Measurements from ENCODE around the gene PIK3R4. TPM values are rescaled to one million over a fixed set of nuclear protein-coding genes. Genes with fewer than 3 reads are reported as not detected.

Gene PIK3R4
- total RNA-seq, 1 experiment from 2014 or later, result 21.5 TPM

GRCh38 chr3:130786306-130786705 is 39.7 kb upstream of the PIK3R4 start:
- H3F3A ChIP-seq (ENCODE audit: low read length, unreplicated experiment), result no peaks in the 10 kb centered on the region
- TF ChIP-seq CTCF (conservative IDR thresholded peaks at IDR 0.05; ENCODE audit: low read depth, low read length) (no peak), EZH2phosphoT487 (IDR thresholded peaks at IDR 0.05; ENCODE audit: borderline replicate concordance, low read length) (no peak), EZH2 (IDR thresholded peaks at IDR 0.05; ENCODE audit: low read length, unreplicated experiment) (no peak)
- DNase-seq, result no peak
- H3K4me2 ChIP-seq (ENCODE audit: low read length), result no peak overlapping the region
- ChIA-PET POLR2A (ENCODE audit: unreplicated experiment) (no interaction called here), CTCF (no interaction called here)
- no peak overlapping the region for H3K4me3 ChIP-seq (ENCODE audit: low read length)
- H4K20me1 ChIP-seq (ENCODE audit: low read length), result no peaks in the 10 kb centered on the region
- BruUV-seq (replicated peaks), result no TSS peak
- H3K9ac ChIP-seq (ENCODE audit: low read length), result no peak overlapping the region
- no peak overlapping the region for H2AFZ ChIP-seq (ENCODE audit: low read length)
- no peaks in the 10 kb centered on the region for H3K27me3 ChIP-seq (ENCODE audit: low read length)
- H3K9me2 ChIP-seq (replicated peaks; ENCODE audit: low read length), result no peaks in the 10 kb centered on the region
- intact Hi-C loops (cut with micrococcal nuclease), result no loop called here
- H3K79me2 ChIP-seq (ENCODE audit: low read length), result no peaks in the 10 kb centered on the region
- no peak overlapping the region for H3K27ac ChIP-seq (ENCODE audit: low read length)
- no peaks in the 10 kb centered on the region for H3K9me3 ChIP-seq (ENCODE audit: low read length)
- H3K4me1 ChIP-seq (ENCODE audit: insufficient read depth, low read length), result no peaks in the 10 kb centered on the region
- H3K36me3 ChIP-seq (ENCODE audit: low read depth, low read length), result no peaks in the 10 kb centered on the region
- no peak for ATAC-seq

DNA sequence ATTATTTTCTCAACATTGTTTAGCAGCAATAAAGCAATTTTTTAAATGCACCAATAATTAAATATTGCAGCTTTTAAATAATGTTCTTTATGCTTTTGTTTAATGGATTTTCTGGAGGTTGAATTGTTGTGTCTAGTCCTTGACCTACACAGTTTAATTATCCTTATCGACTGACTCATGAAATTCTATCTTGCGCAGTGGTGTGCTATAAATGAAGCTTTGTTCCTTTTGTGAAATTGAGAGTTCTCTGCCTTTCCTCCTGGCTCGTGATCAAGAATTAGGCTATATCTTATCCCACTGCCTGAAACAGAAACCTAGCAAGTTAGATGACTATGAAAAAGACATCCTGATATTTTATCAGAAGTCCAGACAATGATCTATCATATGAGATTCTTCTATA is 37.0 kb upstream of the PIK3R4 start:
- H3K9ac ChIP-seq (ENCODE audit: low read length), result no peak overlapping the region
- intact Hi-C loops (cut with micrococcal nuclease), result no loop called here
- H2AFZ ChIP-seq (ENCODE audit: low read length), result no peak overlapping the region
- no TSS peak for BruUV-seq (replicated peaks)
- H3K27ac ChIP-seq (ENCODE audit: low read length), result no peak overlapping the region
- H3F3A ChIP-seq (ENCODE audit: low read length, unreplicated experiment), result no peaks in the 10 kb centered on the region
- no peak overlapping the region for H3K4me2 ChIP-seq (ENCODE audit: low read length)
- H3K9me2 ChIP-seq (replicated peaks; ENCODE audit: low read length), result no peaks in the 10 kb centered on the region
- H3K79me2 ChIP-seq (ENCODE audit: low read length), result no peaks in the 10 kb centered on the region
- no peaks in the 10 kb centered on the region for H3K9me3 ChIP-seq (ENCODE audit: low read length)
- DNase-seq (peak; percentile 5), ATAC-seq (peak; percentile 20; the same call in 1 of the 2 replicates)
- no peaks in the 10 kb centered on the region for H4K20me1 ChIP-seq (ENCODE audit: low read length)
- no peak overlapping the region for H3K4me3 ChIP-seq (ENCODE audit: low read length)
- TF ChIP-seq EZH2 (IDR thresholded peaks at IDR 0.05; ENCODE audit: low read length, unreplicated experiment) (no peak), CTCF (conservative IDR thresholded peaks at IDR 0.05; ENCODE audit: low read depth, low read length) (no peak), EZH2phosphoT487 (IDR thresholded peaks at IDR 0.05; ENCODE audit: borderline replicate concordance, low read length) (no peak)
- ChIA-PET CTCF (no interaction called here), POLR2A (ENCODE audit: unreplicated experiment) (no interaction called here)
- H3K4me1 ChIP-seq (ENCODE audit: insufficient read depth, low read length), result no peaks in the 10 kb centered on the region
- no peaks in the 10 kb centered on the region for H3K36me3 ChIP-seq (ENCODE audit: low read depth, low read length)
- H3K27me3 ChIP-seq (ENCODE audit: low read length), result no peaks in the 10 kb centered on the region

GRCh38 chr3:130779486-130779885 is 32.9 kb upstream of the PIK3R4 start:
- CTCF ChIA-PET, result no interaction called here

More at GRCh38 chr3:130779486-130779885, 32.9 kb upstream of the PIK3R4 start:
- no peaks in the 10 kb centered on the region for H3K79me2 ChIP-seq (ENCODE audit: low read length)
- ATAC-seq, result no peak
- H3K27ac ChIP-seq (ENCODE audit: low read length), result no peak overlapping the region
- H3K4me3 ChIP-seq (ENCODE audit: low read length), result no peak overlapping the region
- no peak overlapping the region for H3K9ac ChIP-seq (ENCODE audit: low read length)
- no TSS peak for BruUV-seq (replicated peaks)
- no peaks in the 10 kb centered on the region for H3K36me3 ChIP-seq (ENCODE audit: low read depth, low read length)
- POLR2A ChIA-PET (ENCODE audit: unreplicated experiment), result no interaction called here
- no peaks in the 10 kb centered on the region for H3K9me3 ChIP-seq (ENCODE audit: low read length)
- no peak for DNase-seq
- no peaks in the 10 kb centered on the region for H4K20me1 ChIP-seq (ENCODE audit: low read length)
- no peaks in the 10 kb centered on the region for H3K9me2 ChIP-seq (replicated peaks; ENCODE audit: low read length)
- no peaks in the 10 kb centered on the region for H3F3A ChIP-seq (ENCODE audit: low read length, unreplicated experiment)
- no peaks in the 10 kb centered on the region for H3K4me1 ChIP-seq (ENCODE audit: insufficient read depth, low read length)
- H2AFZ ChIP-seq (ENCODE audit: low read length), result no peak overlapping the region
- no peaks in the 10 kb centered on the region for H3K27me3 ChIP-seq (ENCODE audit: low read length)
- no peak for TF ChIP-seq EZH2 (IDR thresholded peaks at IDR 0.05; ENCODE audit: low read length, unreplicated experiment)
- intact Hi-C loops (cut with micrococcal nuclease), result no loop called here
- H3K4me2 ChIP-seq (ENCODE audit: low read length), result no peak overlapping the region
